GM12878 (cell line): Measurements from ENCODE around the gene SLC15A4. TPM values are rescaled to one million over a fixed set of nuclear protein-coding genes. Genes with fewer than 3 reads are reported as not detected.
A peak's percentile ranks its signal among the peaks of the same experiment; 100 is the strongest.

ENCODE experiments used
- ASH2L ChIP-seq: fragments of 300-600, 200-600 bp; sonication (generic); IDR thresholded peaks from 2 replicates; pipeline ENCODE4 v1.6.1; 2017; ENCODE audit warnings: low read depth, mild to moderate bottlenecking, borderline replicate concordance
- BHLHE40 ChIP-seq, 2 experiments: fragments of 450-650 bp in 1 of 2; IDR thresholded peaks; 2 replicates each; pipeline ENCODE4 v1.6.1; 2011 to 2017; ENCODE audit warnings: low read depth in 2 of 2, borderline replicate concordance in 1 of 2, improper control_type of control experiment in 1 of 2, low read length in 1 of 2, mild to moderate bottlenecking in 1 of 2
- CREM ChIP-seq: IDR thresholded peaks from 2 replicates; pipeline ENCODE4 v1.6.1; 2014; ENCODE audit warnings: antibody characterized with exemption, low read depth
- E2F8 ChIP-seq: fragments of 450-650 bp; IDR thresholded peaks from 2 replicates; pipeline ENCODE4 v1.6.1; 2018; ENCODE audit warnings: mild to moderate bottlenecking, low read depth, moderate library complexity; ENCODE audit not compliant: partially characterized antibody
- HSF1 ChIP-seq: fragments of 150-350 bp; IDR thresholded peaks from 2 replicates; pipeline ENCODE4 v1.6.1; 2014; ENCODE audit warnings: mild to moderate bottlenecking, low read depth, low read length
- KLF5 ChIP-seq: fragments of 450-650 bp; IDR thresholded peaks from 2 replicates; pipeline ENCODE4 v1.6.1; 2014; ENCODE audit warnings: mild to moderate bottlenecking; ENCODE audit not compliant: partially characterized antibody
- MEF2B ChIP-seq: fragments of 450-650 bp; IDR thresholded peaks from 2 replicates; pipeline ENCODE4 v1.6.1; 2018; ENCODE audit warnings: mild to moderate bottlenecking, moderate library complexity; ENCODE audit not compliant: partially characterized antibody, poor library complexity, severe bottlenecking
- PAX5 ChIP-seq: IDR thresholded peaks from 2 replicates; pipeline ENCODE4 v1.6.1; 2011; ENCODE audit warnings: low read depth, low read length, borderline replicate concordance
- RBBP5 ChIP-seq: fragments of 200-600 bp; sonication (generic); conservative IDR thresholded peaks from 2 replicates; pipeline ENCODE4 v1.6.1; 2016
- RELA ChIP-seq: fragments of 450-650 bp; IDR thresholded peaks from 2 replicates; pipeline ENCODE4 v1.8.0; 2014; ENCODE audit warnings: borderline replicate concordance; ENCODE audit not compliant: partially characterized antibody
- SMARCA5 ChIP-seq: fragments of 450-650 bp; IDR thresholded peaks from 2 replicates; pipeline ENCODE4 v1.6.1; 2017; ENCODE audit warnings: mild to moderate bottlenecking
- SPI1 ChIP-seq: IDR thresholded peaks from 2 replicates; pipeline ENCODE4 v1.6.1; 2011; ENCODE audit warnings: low read depth, mild to moderate bottlenecking, low read length, moderate library complexity, borderline replicate concordance; ENCODE audit not compliant: insufficient read depth
- SUPT20H ChIP-seq: IDR thresholded peaks from 2 replicates; pipeline ENCODE4 v1.6.1; 2011; ENCODE audit warnings: low read depth, mild to moderate bottlenecking, low read length, moderate library complexity, borderline replicate concordance; ENCODE audit not compliant: control insufficient read depth
- TARDBP ChIP-seq: IDR thresholded peaks from 2 replicates; pipeline ENCODE4 v1.6.1; 2016; ENCODE audit warnings: borderline replicate concordance
- WRNIP1 ChIP-seq: IDR thresholded peaks from 2 replicates; pipeline ENCODE4 v1.6.1; 2011; ENCODE audit warnings: low read depth, low read length, improper control_type of control experiment, borderline replicate concordance
- ZNF24 ChIP-seq: fragments of 450-650 bp; IDR thresholded peaks from 2 replicates; pipeline ENCODE4 v1.6.1; 2017; ENCODE audit warnings: antibody characterized with exemption, mild to moderate bottlenecking
- ZNF592 ChIP-seq: fragments of 450-650 bp; IDR thresholded peaks from 2 replicates; pipeline ENCODE4 v1.6.1; 2017; ENCODE audit warnings: mild to moderate bottlenecking, moderate library complexity
- polyA plus RNA-seq, 11 experiments: library from polyadenylated mRNA; depleted of rRNA in 4 of 11; unstranded in 6 of 11; stranded (reverse) in 5 of 11; fragments of >200 nt; fragmentation: Nextera tagmentation in 4 of 11; fragmentation: Illumina TruSeq in 1 of 11; extraction: Ambion mirVana in 4 of 11; extraction: Trizol in 1 of 11; gene quantifications; 1 replicate in 1 of 11; 2 replicates in 10 of 11; pipeline versions ENCODE4 v1.2.1 to v1.2.3, GENCODE V29; 2011 to 2016; ENCODE audit warnings: inconsistent platforms in 2 of 11, missing spikeins in 2 of 11, low read depth in 1 of 11
- total RNA-seq, 4 experiments: library from RNA; depleted of rRNA in 3 of 4; stranded (reverse); fragments of >200 nt in 3 of 4; fragmentation: Illumina TruSeq in 1 of 4; extraction: Trizol in 1 of 4; gene quantifications; 2 replicates each; pipeline versions ENCODE4 v1.2.1 to v1.2.3, GENCODE V29; 2013 to 2021

Gene SLC15A4
- total and polyA plus RNA-seq, 10 of the 15 experiments (the other 5 are each of a cell fraction or from before 2014, with no cell fraction given) = 12.7 to 257 (median 36.6) TPM

GRCh38 chr12:128817111-128818015 lies 6.4 kb downstream of the SLC15A4 start (continued):
- TF ChIP-seq BHLHE40 (IDR thresholded peaks at IDR 0.05; ENCODE audit: borderline replicate concordance in 1 of 2, low read depth in 2 of 2, low read length in 1 of 2) (peak; percentile 28 to 71; a peak in 3 of 4 replicates), CREM (peak; percentile 55; the same call in 1 of the 2 replicates), HSF1 (no peak), MEF2B (peak; percentile 95), RELA (peak; percentile 45), SUPT20H (no peak), KLF5 (no peak), RBBP5 (no peak), ZNF592 (peak; percentile 39; the same call in 1 of the 2 replicates), ZNF24 (peak; percentile 87), SMARCA5 (peak; percentile 18; the same call in 1 of the 2 replicates), E2F8 (no peak), ASH2L (no peak), PAX5 (peak; percentile 36; the same call in 1 of the 2 replicates), SPI1 (no peak; the same call in 1 of the 2 replicates), WRNIP1 (no peak), TARDBP (no peak)
